Measurements from ENCODE around the gene ERCC2.
"Not testable (repeated sequence)": the region's sequence is repeated elsewhere in the genome, so short reads cannot be mapped to it uniquely, and the experiment has no call there.

- TF ChIP-seq CTCF (optimal IDR thresholded peaks at IDR 0.05 in 1 of 3, IDR thresholded peaks at IDR 0.05 in 1 of 3, conservative IDR thresholded peaks at IDR 0.05 in 1 of 3; ENCODE audit: extremely low read depth in 1 of 3, insufficient read depth in 2 of 3, low read length in 3 of 3); EZH2 (IDR thresholded peaks at IDR 0.05; ENCODE audit: low read length): not testable (repeated sequence)
Measured at GRCh38 chr19:45410330-45410729, 40.0 kb upstream of the ERCC2 start.

Data from keratinocyte (primary cell).